Measurements from ENCODE around the gene ADSS2. TPM values are rescaled to one million over a fixed set of nuclear protein-coding genes. Genes with fewer than 3 reads are reported as not detected.

Gene ADSS2
- total RNA-seq, 1 experiment from 2014 or later = 50.9 TPM

DNA sequence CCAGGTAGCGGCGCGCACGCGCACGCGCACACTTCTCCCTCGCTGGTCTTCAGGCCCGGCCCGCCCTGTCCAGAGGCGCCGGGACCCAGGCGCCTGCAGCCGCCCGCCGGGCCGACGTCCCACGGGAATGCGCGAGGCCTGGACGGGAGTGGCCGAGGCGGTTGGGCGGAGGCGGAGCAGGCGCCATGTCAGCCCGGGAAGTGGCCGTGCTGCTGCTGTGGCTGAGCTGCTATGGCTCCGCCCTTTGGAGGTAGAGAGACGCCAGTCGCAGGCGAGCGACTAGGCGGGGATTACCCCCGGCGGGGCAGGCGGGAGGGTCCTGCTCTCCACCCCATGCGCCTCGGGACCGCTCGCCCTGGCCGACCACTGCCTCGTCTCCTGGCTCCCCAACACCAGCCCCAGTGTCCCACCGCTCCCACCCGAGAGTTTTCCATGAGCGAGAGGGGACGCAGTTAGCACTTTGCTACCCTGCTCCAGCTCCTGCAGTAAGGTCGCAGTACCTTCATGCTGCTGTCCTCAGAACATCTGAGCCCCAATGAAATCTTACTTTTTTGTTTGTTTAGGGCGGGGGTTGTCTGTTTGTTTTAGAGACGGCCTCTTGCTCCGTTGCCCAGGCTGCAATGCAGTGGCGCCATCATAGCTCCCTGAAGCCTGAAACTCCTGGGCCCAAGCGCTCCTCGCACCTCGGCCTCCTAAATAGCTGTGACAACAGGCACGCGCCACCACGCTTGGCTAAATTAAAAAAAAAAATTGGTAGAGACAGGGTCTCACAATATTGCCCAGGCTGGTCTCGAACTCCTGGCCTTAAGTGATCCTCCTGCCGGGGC, 9.7 kb upstream of the ADSS2 start, which contains the start of gene CATSPERE:
TSS of gene CATSPERE (plus strand) at position 29 of the 827 bp plus-strand sequence. CDS start at position 186, 157 bp downstream.
- H3K79me2 ChIP-seq (ENCODE audit: low read length) = no peaks in the 10 kb centered on the region
- H3K9me3 ChIP-seq (ENCODE audit: low read length) = no peaks in the 10 kb centered on the region
- H4K20me1 ChIP-seq (ENCODE audit: insufficient read depth, low read depth, low read length) = no peaks in the 10 kb centered on the region
- H3K27me3 ChIP-seq (ENCODE audit: low read length) = no peaks in the 10 kb centered on the region
- no peaks in the 10 kb centered on the region for H3K36me3 ChIP-seq (ENCODE audit: insufficient read depth, low read length)
- H3K4me1 ChIP-seq (ENCODE audit: low read length) = peaks cover 17% of the 10 kb centered on the region
- peak within 1 kb of the TSS; percentile 66 for H3K4me3 ChIP-seq (ENCODE audit: low read length)
- H3K9me2 ChIP-seq (replicated peaks; ENCODE audit: insufficient read depth, low read length) = no peaks in the 10 kb centered on the region
- H3K9ac ChIP-seq (ENCODE audit: low read length) = peak within 1 kb of the TSS; percentile 62
- peak within 1 kb of the TSS; percentile 85 for H3K4me2 ChIP-seq (ENCODE audit: low read depth, low read length, poor library complexity, severe bottlenecking)
- H3K27ac ChIP-seq (ENCODE audit: low read length) = no peak within 1 kb of the TSS
- peak; percentile 92 for DNase-seq
- peak within 1 kb of the TSS; percentile 76 for H2AFZ ChIP-seq (ENCODE audit: low read length)

DNA sequence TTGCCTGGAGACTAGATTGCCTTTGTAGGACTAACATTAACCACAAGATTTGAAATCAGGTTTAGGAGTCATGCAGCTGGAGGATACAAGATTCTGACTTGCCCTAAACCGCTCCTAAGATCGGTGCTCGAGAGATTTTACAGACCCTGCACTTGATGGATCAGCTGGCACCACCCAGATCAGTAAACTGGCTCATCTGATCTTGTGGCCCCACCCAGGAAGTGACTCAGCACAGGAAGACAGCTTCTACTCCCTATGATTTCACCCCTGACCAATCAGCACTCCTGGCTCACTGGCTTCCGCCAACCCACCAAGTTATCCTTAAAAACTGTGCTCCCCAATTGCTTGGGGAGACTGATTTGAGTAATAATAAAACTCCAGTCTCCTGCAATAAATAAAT, 8.5 kb upstream of the ADSS2 start:
- H3K9me2 ChIP-seq (replicated peaks; ENCODE audit: insufficient read depth, low read length) = no peaks in the 10 kb centered on the region
- no peak overlapping the region for H2AFZ ChIP-seq (ENCODE audit: low read length)
- H3K4me3 ChIP-seq (ENCODE audit: low read length) = peak overlapping the region; percentile 66; the same call in 1 of the 2 replicates
- H3K27me3 ChIP-seq (ENCODE audit: low read length) = no peaks in the 10 kb centered on the region
- H3K79me2 ChIP-seq (ENCODE audit: low read length) = no peaks in the 10 kb centered on the region
- peaks cover 17% of the 10 kb centered on the region for H3K4me1 ChIP-seq (ENCODE audit: low read length)
- no peak overlapping the region for H3K9ac ChIP-seq (ENCODE audit: low read length)
- peak overlapping the region; percentile 85 for H3K4me2 ChIP-seq (ENCODE audit: low read depth, low read length, poor library complexity, severe bottlenecking)
- H4K20me1 ChIP-seq (ENCODE audit: insufficient read depth, low read depth, low read length) = no peaks in the 10 kb centered on the region
- no peak overlapping the region for H3K27ac ChIP-seq (ENCODE audit: low read length)
- DNase-seq = peak; percentile 58
- no peaks in the 10 kb centered on the region for H3K36me3 ChIP-seq (ENCODE audit: insufficient read depth, low read length)
- H3K9me3 ChIP-seq (ENCODE audit: low read length) = no peaks in the 10 kb centered on the region

DNA sequence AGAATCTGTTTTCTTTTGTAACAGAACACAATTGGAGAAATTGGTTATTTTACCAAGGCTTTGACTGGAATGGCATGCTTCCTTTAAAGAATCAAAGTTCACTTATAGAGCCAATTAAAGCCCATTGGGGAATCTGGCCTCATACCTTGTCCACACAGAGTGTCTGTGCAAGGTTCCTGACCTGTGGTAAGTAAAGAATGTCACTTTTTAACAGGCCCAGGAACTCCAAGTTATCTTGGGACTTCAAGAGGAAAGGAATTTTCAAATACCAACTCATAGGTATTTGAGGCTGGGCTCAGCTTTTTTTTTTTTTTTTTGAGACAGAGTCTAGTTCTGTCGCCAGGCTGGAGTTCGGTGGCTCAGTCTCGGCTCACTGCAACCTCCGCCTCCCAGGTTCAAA, 7.1 kb upstream of the ADSS2 start:
- no peaks in the 10 kb centered on the region for H3K9me2 ChIP-seq (replicated peaks; ENCODE audit: insufficient read depth, low read length)
- peaks cover 17% of the 10 kb centered on the region for H3K4me1 ChIP-seq (ENCODE audit: low read length)
- H3K79me2 ChIP-seq (ENCODE audit: low read length) = no peaks in the 10 kb centered on the region
- H3K27me3 ChIP-seq (ENCODE audit: low read length) = no peaks in the 10 kb centered on the region
- no peak overlapping the region for H3K27ac ChIP-seq (ENCODE audit: low read length)
- H3K9me3 ChIP-seq (ENCODE audit: low read length) = no peaks in the 10 kb centered on the region
- no peak for DNase-seq
- H3K4me2 ChIP-seq (ENCODE audit: low read depth, low read length, poor library complexity, severe bottlenecking) = no peak overlapping the region
- no peaks in the 10 kb centered on the region for H4K20me1 ChIP-seq (ENCODE audit: insufficient read depth, low read depth, low read length)
- no peaks in the 10 kb centered on the region for H3K36me3 ChIP-seq (ENCODE audit: insufficient read depth, low read length)
- no peak overlapping the region for H3K4me3 ChIP-seq (ENCODE audit: low read length)
- no peak overlapping the region for H3K9ac ChIP-seq (ENCODE audit: low read length)
- no peak overlapping the region for H2AFZ ChIP-seq (ENCODE audit: low read length)

DNA sequence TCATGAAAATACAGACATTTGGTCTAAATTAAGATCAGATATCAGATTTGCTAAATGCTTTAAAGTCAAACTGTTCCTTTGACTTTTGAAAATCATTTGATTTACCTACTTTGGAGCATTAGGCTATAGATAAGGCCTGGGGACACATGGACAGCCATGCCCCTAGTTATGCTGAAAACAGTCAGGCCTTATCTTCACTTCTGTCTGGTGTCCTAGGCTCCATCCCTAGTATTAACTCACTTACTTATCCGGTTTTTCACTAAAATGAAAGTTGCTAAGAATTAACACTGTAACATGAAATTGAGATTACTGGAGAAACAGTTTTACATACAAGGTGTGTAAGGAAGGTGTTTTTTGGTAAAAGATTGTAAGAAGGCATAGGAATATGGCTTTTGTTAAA, 4.9 kb upstream of the ADSS2 start:
- Histone ChIP-seq H3K4me3 (ENCODE audit: low read length) (no peak overlapping the region), H4K20me1 (ENCODE audit: insufficient read depth, low read depth, low read length) (no peaks in the 10 kb centered on the region), H3K9me2 (replicated peaks; ENCODE audit: insufficient read depth, low read length) (no peaks in the 10 kb centered on the region), H3K9me3 (ENCODE audit: low read length) (no peaks in the 10 kb centered on the region), H3K79me2 (ENCODE audit: low read length) (peaks cover under 1% of the 10 kb centered on the region), H3K4me1 (ENCODE audit: low read length) (peaks cover 22% of the 10 kb centered on the region), H3K36me3 (ENCODE audit: insufficient read depth, low read length) (no peaks in the 10 kb centered on the region), H3K9ac (ENCODE audit: low read length) (no peak overlapping the region), H3K27ac (ENCODE audit: low read length) (no peak overlapping the region), H3K27me3 (ENCODE audit: low read length) (no peaks in the 10 kb centered on the region), H3K4me2 (ENCODE audit: low read depth, low read length, poor library complexity, severe bottlenecking) (no peak overlapping the region), H2AFZ (ENCODE audit: low read length) (no peak overlapping the region)
- DNase-seq = peak; percentile 5

DNA sequence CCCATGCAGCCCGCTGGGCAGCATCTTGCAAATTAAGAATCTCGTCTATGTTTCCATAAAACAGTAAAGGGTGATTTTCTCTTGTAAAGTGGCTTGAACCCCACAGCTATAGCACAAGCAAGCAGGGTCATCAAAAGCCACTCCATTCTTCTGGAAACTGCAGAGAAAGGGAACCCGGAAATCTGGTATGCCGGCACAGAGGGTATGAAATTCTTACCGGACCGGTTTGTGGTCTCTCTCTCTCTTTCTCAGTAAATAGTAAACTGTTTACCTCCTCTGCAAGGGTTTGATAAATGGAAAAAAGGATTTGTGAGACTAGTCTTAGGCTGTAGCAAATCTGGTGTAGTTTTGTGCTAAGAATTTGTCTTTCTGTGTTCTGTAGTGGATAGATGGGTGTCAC, 2.7 kb upstream of the ADSS2 start:
- Histone ChIP-seq H3K27me3 (ENCODE audit: low read length) (no peaks in the 10 kb centered on the region), H3K4me3 (ENCODE audit: low read length) (no peak overlapping the region), H3K9ac (ENCODE audit: low read length) (no peak overlapping the region), H3K79me2 (ENCODE audit: low read length) (peaks cover 22% of the 10 kb centered on the region), H3K4me2 (ENCODE audit: low read depth, low read length, poor library complexity, severe bottlenecking) (no peak overlapping the region), H3K4me1 (ENCODE audit: low read length) (peaks cover 22% of the 10 kb centered on the region), H3K9me3 (ENCODE audit: low read length) (no peaks in the 10 kb centered on the region), H3K36me3 (ENCODE audit: insufficient read depth, low read length) (peaks cover 7% of the 10 kb centered on the region), H3K9me2 (replicated peaks; ENCODE audit: insufficient read depth, low read length) (no peaks in the 10 kb centered on the region), H3K27ac (ENCODE audit: low read length) (no peak overlapping the region), H2AFZ (ENCODE audit: low read length) (no peak overlapping the region), H4K20me1 (ENCODE audit: insufficient read depth, low read depth, low read length) (no peaks in the 10 kb centered on the region)
- peak; percentile 4 for DNase-seq

DNA sequence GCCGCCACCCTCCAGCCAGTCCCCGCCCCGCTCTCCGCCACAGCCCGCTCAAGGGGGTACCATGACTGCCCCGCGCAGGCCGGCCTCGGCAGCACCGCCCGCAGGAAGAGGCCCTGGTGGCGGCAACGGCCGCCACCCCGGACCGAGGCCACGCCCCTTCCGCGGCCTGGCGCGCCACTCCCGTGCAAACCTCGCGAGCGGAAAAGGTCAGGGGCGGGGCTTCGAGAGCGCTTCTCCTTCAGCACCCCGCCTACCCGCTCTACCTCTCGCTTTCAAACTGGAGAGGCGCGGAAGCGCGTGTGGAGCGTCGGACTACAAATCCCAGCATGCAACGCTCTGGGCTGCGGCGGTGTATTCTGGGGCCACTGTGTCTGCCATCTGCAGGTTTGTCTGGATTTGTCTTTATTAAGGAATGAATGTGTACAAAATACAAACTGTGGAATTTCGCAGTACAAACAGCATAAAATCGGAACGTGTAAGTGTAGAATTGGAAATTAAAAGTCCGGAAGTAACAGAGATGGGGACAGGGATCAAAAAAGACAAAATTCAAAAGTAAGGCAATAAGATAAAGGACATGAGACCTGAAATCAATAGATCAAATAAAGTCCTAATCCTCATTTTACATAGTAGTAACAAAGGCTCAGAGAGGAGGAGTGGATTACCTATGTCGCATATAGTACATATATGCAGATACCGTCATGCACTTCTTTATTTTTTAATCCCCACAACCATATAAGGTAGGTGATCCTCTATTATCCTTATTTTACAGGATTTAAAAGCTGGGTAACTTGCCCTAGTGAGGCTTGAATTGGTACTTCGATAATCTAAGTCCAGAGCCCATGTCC, 464 bp upstream of the ADSS2 start:
- Histone ChIP-seq H4K20me1 (ENCODE audit: insufficient read depth, low read depth, low read length) (no peaks in the 10 kb centered on the region), H3K4me2 (ENCODE audit: low read depth, low read length, poor library complexity, severe bottlenecking) (peak overlapping the region; percentile 83), H3K9me3 (ENCODE audit: low read length) (no peaks in the 10 kb centered on the region), H3K4me3 (ENCODE audit: low read length) (peak overlapping the region; percentile 79), H3K36me3 (ENCODE audit: insufficient read depth, low read length) (peaks cover 29% of the 10 kb centered on the region), H3K27me3 (ENCODE audit: low read length) (no peaks in the 10 kb centered on the region), H3K79me2 (ENCODE audit: low read length) (peaks cover 45% of the 10 kb centered on the region), H3K9me2 (replicated peaks; ENCODE audit: insufficient read depth, low read length) (no peaks in the 10 kb centered on the region), H2AFZ (ENCODE audit: low read length) (peak overlapping the region; percentile 79), H3K27ac (ENCODE audit: low read length) (no peak overlapping the region; the same call in 1 of the 2 replicates), H3K4me1 (ENCODE audit: low read length) (peaks cover 43% of the 10 kb centered on the region), H3K9ac (ENCODE audit: low read length) (peak overlapping the region; percentile 96)
- peak; percentile 100 for DNase-seq

DNA sequence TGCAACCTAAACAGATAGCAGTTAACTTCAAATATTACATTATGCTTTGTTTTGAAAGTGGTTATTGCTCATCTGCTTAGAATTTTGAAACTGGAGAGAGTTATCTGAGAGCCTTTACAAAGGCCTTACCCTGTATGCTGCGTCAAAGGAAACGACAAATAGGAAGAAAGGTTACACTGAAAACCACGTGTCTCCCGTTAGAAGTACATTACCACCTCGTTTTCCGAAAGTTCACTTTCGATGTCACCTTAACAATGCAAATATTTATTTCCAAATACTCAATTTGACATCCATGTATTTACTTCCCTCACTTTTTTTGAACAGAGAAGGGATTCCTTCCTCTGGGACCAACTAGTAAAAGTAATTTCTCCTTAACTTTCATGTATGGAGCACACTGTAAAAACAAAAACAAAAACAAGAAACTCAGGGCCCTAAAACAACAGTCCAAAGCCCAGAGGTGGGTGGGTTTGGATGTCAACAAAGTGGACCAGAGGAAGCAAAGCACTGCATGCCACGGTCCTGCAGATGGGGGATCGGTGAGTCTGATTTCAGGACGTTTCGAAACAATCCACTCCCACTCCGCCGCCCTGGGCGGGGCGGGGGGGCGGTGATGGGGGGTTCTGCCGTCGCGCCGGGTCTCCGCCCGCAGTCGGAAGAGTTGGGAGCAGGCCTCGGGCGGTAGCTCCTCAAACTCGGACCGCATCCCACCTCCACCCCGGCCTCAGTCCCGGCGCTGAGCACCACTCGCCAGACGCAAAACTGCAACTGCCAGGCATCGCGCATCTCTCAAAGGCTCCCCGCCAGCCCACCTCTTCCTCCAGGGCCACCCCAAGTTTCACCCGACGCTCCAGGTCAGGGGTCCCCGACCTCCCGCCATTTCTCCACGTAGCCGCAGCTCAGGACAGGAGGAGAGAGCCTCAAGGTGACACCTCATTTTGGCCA, 841 bp downstream of the ADSS2 start:
- Histone ChIP-seq H3K4me1 (ENCODE audit: low read length) (peaks cover 46% of the 10 kb centered on the region), H3K79me2 (ENCODE audit: low read length) (peaks cover 58% of the 10 kb centered on the region), H3K4me2 (ENCODE audit: low read depth, low read length, poor library complexity, severe bottlenecking) (peak overlapping the region; percentile 83), H2AFZ (ENCODE audit: low read length) (no peak overlapping the region), H3K4me3 (ENCODE audit: low read length) (peak overlapping the region; percentile 79), H3K9ac (ENCODE audit: low read length) (peak overlapping the region; percentile 96), H3K27me3 (ENCODE audit: low read length) (no peaks in the 10 kb centered on the region), H3K9me2 (replicated peaks; ENCODE audit: insufficient read depth, low read length) (no peaks in the 10 kb centered on the region), H3K36me3 (ENCODE audit: insufficient read depth, low read length) (peaks cover 40% of the 10 kb centered on the region), H4K20me1 (ENCODE audit: insufficient read depth, low read depth, low read length) (no peaks in the 10 kb centered on the region), H3K27ac (ENCODE audit: low read length) (peak overlapping the region; percentile 77), H3K9me3 (ENCODE audit: low read length) (no peaks in the 10 kb centered on the region)
- DNase-seq = peak; percentile 79

Measured in Karpas-422 (cell line).